ENCODE measurements around the gene TNP2.

TNP2 gene

DNA sequence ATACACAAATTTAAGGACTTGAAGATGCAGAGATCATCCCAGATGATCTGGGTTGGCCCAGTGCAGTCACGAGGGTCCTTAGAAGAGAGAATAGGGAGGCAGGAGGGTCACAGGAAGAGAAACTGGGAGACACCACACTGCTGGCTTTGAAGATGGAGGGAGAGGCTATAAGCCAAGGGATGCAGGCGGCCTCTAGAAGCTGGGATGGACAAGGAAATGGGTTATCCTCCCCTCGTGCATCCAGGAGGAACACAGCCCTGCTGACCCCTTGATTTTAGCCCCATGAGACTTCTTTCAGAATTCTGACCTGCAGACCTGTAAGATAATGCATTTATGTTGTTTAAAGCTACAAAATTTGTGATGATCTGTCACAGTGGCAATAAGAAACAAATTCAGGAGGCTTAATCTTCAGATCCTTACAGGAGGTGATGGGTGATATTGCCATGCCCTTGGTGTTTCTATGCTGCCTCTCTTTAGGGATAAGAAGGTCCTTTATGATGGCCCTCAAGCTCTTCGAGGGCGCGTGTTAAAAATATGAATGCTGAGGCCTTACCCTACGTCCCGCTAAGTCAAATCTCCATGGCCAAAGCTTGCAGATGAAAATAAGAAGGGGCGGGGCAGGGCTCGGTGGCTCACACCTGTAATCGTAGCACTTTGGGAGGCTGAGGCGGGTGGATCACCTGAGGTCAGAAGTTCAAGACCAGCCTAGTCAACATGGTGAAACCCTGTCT, 8.6 kb upstream of the TNP2 start:
- Histone ChIP-seq H3K27ac (ENCODE audit: low read depth, low read length) (no peak overlapping the region), H3K9ac (ENCODE audit: low read length in 5 of 5) (no peak overlapping the region), H3K27me3 (ENCODE audit: control insufficient read depth in 5 of 5, insufficient read depth in 4 of 5, low read length in 5 of 5) (peaks cover 0 to 6% (median 0%) of the 10 kb centered on the region in 5 donors), H3K4me3 (ENCODE audit: low read depth in 1 of 5, low read length in 5 of 5) (no peak overlapping the region), H3K4me1 (ENCODE audit: control insufficient read depth in 5 of 5, insufficient read depth in 5 of 5, low read length in 5 of 5) (no peaks in the 10 kb centered on the region), H3K36me3 (ENCODE audit: control insufficient read depth in 5 of 5, insufficient read depth in 5 of 5, low read length in 5 of 5) (no peaks in the 10 kb centered on the region), H3K9me3 (ENCODE audit: control insufficient read depth in 5 of 5, low read length in 5 of 5) (no peaks in the 10 kb centered on the region)

DNA sequence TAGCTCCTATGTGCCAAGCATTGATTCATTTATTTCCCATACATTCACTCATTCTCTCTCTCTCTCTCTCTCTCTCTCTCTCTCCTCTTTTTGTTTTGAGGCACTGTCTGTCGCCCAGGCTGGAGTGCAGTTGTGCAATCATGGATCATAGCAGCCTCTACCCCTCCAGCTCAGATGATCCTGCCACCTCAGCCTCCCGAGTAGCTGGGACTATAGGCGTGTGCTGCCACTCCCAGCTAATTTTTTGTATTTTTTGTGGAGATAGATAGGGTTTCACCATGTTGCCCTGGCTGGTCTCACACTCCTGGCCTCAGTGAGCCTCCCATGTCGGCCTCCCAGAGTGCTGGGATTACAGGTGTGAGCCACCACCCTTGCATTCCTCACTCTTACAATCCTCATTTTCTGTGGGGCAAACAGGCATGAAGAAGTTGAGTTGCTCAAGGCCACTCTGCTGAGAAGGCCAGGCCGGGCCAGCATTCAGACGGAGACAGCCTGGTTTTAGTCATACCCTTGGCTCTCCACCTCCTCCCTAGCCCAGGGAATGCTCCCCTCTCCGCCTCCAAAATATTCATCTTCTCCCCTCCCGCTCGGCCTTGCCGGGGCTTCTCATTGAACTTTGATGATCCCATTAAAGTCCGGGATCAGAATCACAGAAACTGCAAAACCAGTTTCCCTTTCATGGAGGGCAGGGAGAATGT, 7.9 kb upstream of the TNP2 start:
- no peaks in the 10 kb centered on the region for H3K4me1 ChIP-seq (ENCODE audit: control insufficient read depth in 5 of 5, insufficient read depth in 5 of 5, low read length in 5 of 5)
- no peaks in the 10 kb centered on the region for H3K36me3 ChIP-seq (ENCODE audit: control insufficient read depth in 5 of 5, insufficient read depth in 5 of 5, low read length in 5 of 5)
- H3K9me3 ChIP-seq (ENCODE audit: control insufficient read depth in 5 of 5, low read length in 5 of 5), result no peaks in the 10 kb centered on the region
- no peak overlapping the region for H3K9ac ChIP-seq (ENCODE audit: low read length in 5 of 5)
- H3K27me3 ChIP-seq (ENCODE audit: control insufficient read depth in 5 of 5, insufficient read depth in 4 of 5, low read length in 5 of 5), result peaks cover 0 to 6% (median 0%) of the 10 kb centered on the region in 5 donors
- no peak overlapping the region for H3K4me3 ChIP-seq (ENCODE audit: low read depth in 1 of 5, low read length in 5 of 5)
- no peak overlapping the region for H3K27ac ChIP-seq (ENCODE audit: low read depth, low read length)

DNA sequence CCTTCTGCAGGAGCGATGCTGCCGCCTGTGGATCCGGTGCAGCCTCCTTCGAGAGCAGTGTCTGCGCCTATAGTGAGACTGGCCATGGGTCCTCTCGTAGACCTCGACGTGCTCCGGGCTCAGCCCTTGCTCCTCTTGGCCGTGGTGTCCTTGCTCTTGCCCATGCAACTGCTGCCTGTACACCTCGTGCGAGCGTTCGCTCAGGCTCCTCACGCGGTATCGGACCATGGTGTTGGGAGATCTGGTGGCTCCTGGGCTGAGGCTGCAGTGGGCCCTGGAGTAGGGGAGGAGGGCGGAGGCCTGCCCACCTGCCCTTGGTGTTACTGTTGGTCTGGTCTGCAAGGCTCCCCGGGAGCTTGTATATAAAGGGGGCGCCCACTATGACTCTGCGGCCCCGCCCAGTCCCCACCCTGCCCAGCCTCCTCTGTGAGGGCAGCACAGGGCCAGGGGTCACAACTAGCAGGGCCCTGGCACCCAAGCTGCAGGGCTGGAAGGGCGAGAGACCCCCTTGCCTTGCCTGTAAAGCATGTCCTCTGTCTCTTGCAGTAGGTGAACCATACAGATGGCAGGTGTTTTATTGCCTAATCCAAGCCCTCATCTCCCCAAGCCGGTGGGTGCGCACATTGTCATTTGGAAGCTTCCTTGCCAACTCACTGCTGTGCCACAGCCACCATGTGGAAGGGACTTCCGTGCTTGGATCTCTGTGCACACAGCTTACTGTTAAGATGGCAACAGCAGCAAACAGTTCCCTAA, 7.2 kb upstream of the TNP2 start, which contains the start of gene PRM2:
PRM2 (minus strand) TSS at position 338 of the 753 bp plus-strand sequence; CDS start at position 228, 110 bp downstream.
- no peaks in the 10 kb centered on the region for H3K4me1 ChIP-seq (ENCODE audit: control insufficient read depth in 5 of 5, insufficient read depth in 5 of 5, low read length in 5 of 5)
- H3K4me3 ChIP-seq (ENCODE audit: low read depth in 1 of 5, low read length in 5 of 5), result no peak within 1 kb of the TSS
- H3K36me3 ChIP-seq (ENCODE audit: control insufficient read depth in 5 of 5, insufficient read depth in 5 of 5, low read length in 5 of 5), result no peaks in the 10 kb centered on the region
- H3K27ac ChIP-seq (ENCODE audit: low read depth, low read length), result no peak within 1 kb of the TSS
- H3K9ac ChIP-seq (ENCODE audit: low read length in 5 of 5), result no peak within 1 kb of the TSS
- H3K9me3 ChIP-seq (ENCODE audit: control insufficient read depth in 5 of 5, low read length in 5 of 5), result no peaks in the 10 kb centered on the region
- peaks cover 0 to 6% (median 0%) of the 10 kb centered on the region in 5 donors for H3K27me3 ChIP-seq (ENCODE audit: control insufficient read depth in 5 of 5, insufficient read depth in 4 of 5, low read length in 5 of 5)

DNA sequence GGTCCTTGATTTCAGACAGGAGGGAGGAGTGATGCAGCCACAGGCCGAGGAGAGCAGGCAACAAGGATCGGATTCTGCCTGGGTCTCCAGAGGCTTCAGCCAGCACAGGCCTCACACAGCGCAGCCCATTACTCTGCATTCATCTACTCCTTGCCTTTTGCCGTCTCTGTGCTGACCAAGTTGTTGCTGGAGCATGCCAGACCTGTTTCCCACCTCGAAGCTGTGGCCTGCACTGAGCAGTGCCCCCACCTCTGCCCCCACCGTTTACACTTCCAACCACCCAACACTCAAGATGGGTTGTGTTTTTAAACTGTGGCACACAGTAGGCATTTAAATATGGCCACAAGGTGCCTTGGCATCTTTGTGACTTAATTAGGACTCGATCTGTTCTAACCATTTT, 5.8 kb upstream of the TNP2 start:
- no peaks in the 10 kb centered on the region for H3K9me3 ChIP-seq (ENCODE audit: control insufficient read depth in 5 of 5, low read length in 5 of 5)

DNA sequence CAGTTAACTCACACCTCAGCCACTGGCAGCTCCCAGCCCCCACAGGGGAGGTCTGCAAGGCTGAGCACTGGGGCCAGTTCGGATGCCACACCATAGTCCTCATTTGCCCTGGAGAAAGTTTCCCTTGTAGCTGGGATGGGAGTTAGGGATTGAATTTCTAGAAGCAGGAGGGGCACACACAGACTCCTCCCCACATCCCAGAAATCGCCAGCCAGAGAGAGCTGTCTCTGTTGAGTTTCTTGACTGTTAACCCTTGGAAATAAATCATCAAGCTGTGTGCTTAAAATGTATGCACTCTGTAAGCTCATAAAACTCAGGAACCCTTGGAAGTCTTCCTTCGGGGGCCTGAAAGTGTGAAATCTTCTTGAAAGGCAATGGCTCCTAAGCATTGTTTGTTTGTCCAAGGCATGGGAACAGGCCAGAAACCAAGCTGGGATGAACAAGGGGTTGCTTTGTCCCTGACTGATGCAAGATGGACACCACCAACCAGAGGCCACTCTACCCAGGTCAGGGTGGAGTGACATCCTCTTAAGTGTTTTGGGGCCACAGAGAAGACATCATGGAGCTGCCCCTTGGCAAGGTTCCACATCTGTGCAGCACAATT, 4.7 kb upstream of the TNP2 start:
- no peaks in the 10 kb centered on the region for H3K4me1 ChIP-seq (ENCODE audit: control insufficient read depth in 5 of 5, insufficient read depth in 5 of 5, low read length in 5 of 5)
- no peak overlapping the region for H3K9ac ChIP-seq (ENCODE audit: low read length in 5 of 5)
- H3K27me3 ChIP-seq (ENCODE audit: control insufficient read depth in 5 of 5, insufficient read depth in 4 of 5, low read length in 5 of 5), result peaks cover 0 to 6% (median 0%) of the 10 kb centered on the region in 5 donors
- H3K27ac ChIP-seq (ENCODE audit: low read depth, low read length), result no peak overlapping the region
- H3K9me3 ChIP-seq (ENCODE audit: control insufficient read depth in 5 of 5, low read length in 5 of 5), result no peaks in the 10 kb centered on the region
- H3K4me3 ChIP-seq (ENCODE audit: low read depth in 1 of 5, low read length in 5 of 5), result no peak overlapping the region
- no peaks in the 10 kb centered on the region for H3K36me3 ChIP-seq (ENCODE audit: control insufficient read depth in 5 of 5, insufficient read depth in 5 of 5, low read length in 5 of 5)

More for the DNA sequence above, 5.8 kb upstream of the TNP2 start:
- no peaks in the 10 kb centered on the region for H3K4me1 ChIP-seq (ENCODE audit: control insufficient read depth in 5 of 5, insufficient read depth in 5 of 5, low read length in 5 of 5)
- no peaks in the 10 kb centered on the region for H3K36me3 ChIP-seq (ENCODE audit: control insufficient read depth in 5 of 5, insufficient read depth in 5 of 5, low read length in 5 of 5)
- peaks cover 0 to 6% (median 0%) of the 10 kb centered on the region in 5 donors for H3K27me3 ChIP-seq (ENCODE audit: control insufficient read depth in 5 of 5, insufficient read depth in 4 of 5, low read length in 5 of 5)
- H3K4me3 ChIP-seq (ENCODE audit: low read depth in 1 of 5, low read length in 5 of 5), result no peak overlapping the region
- no peak overlapping the region for H3K9ac ChIP-seq (ENCODE audit: low read length in 5 of 5)
- no peak overlapping the region for H3K27ac ChIP-seq (ENCODE audit: low read depth, low read length)

DNA sequence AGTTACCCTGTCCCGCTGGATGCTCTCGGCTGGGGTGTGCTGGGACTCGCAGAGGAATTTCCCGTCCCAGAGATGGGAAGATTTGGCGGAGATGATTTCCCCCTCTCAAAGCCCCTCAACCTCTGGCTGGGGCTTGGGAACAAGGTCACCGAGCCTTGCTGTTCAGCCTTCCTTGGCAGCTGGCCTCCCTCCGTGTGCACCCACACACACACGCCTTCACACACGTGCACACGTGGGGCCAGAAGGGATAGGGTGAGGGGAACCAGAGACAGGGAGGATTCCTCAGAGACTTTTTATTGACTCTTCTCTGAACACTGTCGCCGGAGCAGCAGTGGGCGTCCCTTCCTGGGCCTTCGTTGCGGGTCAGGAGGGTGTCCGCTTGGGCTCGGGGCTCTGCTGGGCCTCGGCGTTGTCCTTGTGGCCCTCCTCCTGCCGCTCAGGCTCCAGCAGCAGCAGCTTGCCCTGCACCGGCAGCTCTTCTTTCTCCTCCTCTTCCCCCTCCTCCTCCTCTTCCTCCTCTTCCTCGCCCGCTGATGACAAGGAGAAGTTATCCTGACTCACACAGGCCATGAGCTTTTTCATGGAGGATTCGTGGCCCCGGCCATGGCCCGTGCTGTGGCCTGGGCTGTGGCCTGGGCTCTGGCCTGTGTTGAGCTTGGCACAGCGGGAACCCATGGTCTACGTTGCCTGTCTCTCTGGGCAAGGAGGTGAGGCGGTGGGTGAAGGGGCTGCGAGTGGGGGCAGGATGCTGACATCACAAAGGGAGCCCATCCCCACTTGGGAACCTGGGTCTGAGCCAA, 4.0 kb upstream of the TNP2 start, which contains the start of gene PRM3:
PRM3 (minus strand) TSS at position 709 of the 800 bp plus-strand sequence; CDS start at position 675, 34 bp downstream.
- H3K27ac ChIP-seq (ENCODE audit: low read depth, low read length), result no peak within 1 kb of the TSS
- H3K4me1 ChIP-seq (ENCODE audit: control insufficient read depth in 5 of 5, insufficient read depth in 5 of 5, low read length in 5 of 5), result no peaks in the 10 kb centered on the region
- no peak within 1 kb of the TSS for H3K4me3 ChIP-seq (ENCODE audit: low read depth in 1 of 5, low read length in 5 of 5)
- H3K9me3 ChIP-seq (ENCODE audit: control insufficient read depth in 5 of 5, low read length in 5 of 5), result no peaks in the 10 kb centered on the region
- H3K9ac ChIP-seq (ENCODE audit: low read length in 5 of 5), result no peak within 1 kb of the TSS
- peaks cover 0 to 6% (median 0%) of the 10 kb centered on the region in 5 donors for H3K27me3 ChIP-seq (ENCODE audit: control insufficient read depth in 5 of 5, insufficient read depth in 4 of 5, low read length in 5 of 5)
- H3K36me3 ChIP-seq (ENCODE audit: control insufficient read depth in 5 of 5, insufficient read depth in 5 of 5, low read length in 5 of 5), result no peaks in the 10 kb centered on the region

DNA sequence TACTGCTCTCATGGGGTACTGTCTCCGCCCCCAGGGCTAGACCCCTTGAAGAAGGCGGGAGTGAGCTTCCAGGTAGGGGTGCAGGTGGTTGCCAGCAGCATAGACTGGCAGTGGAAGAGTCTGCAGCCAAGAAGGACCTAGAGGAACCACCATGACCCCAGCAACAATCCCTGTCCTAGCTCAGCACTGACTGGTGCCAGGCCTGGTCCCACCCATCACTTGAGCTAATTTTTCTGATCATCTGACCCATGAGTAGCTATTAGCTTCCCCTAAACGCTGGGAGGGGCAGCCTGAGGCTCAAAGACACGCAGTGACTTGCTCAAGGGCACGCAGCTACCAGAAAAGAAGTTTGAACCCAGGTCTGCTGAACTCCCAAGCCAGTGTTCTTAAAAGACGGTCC, 3.4 kb upstream of the TNP2 start:
- no peak overlapping the region for H3K27ac ChIP-seq (ENCODE audit: low read depth, low read length)
- H3K9me3 ChIP-seq (ENCODE audit: control insufficient read depth in 5 of 5, low read length in 5 of 5), result no peaks in the 10 kb centered on the region
- H3K9ac ChIP-seq (ENCODE audit: low read length in 5 of 5), result no peak overlapping the region
- H3K36me3 ChIP-seq (ENCODE audit: control insufficient read depth in 5 of 5, insufficient read depth in 5 of 5, low read length in 5 of 5), result no peaks in the 10 kb centered on the region
- H3K4me3 ChIP-seq (ENCODE audit: low read depth in 1 of 5, low read length in 5 of 5), result no peak overlapping the region
- H3K4me1 ChIP-seq (ENCODE audit: control insufficient read depth in 5 of 5, insufficient read depth in 5 of 5, low read length in 5 of 5), result no peaks in the 10 kb centered on the region
- H3K27me3 ChIP-seq (ENCODE audit: control insufficient read depth in 5 of 5, insufficient read depth in 4 of 5, low read length in 5 of 5), result peaks cover 0 to 6% (median 0%) of the 10 kb centered on the region in 5 donors

DNA sequence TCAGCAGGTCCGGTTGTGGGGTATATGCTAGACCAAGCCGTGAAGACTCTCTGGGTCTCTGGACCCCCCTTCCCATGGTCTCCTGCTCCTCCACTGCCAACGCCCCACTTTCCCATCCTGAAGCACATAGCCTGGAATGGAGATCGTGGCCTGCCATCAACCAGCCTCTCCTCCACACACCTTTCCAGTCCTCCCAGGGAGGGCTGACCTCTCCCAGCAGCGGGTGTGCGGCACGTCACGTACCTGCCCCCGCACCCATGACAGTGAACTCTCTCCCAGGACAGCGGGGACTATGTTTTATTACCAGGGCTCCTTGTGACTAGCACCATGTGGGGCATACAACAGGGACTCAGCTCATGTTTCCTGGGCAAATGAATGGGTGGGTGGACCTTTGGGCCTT, 2.5 kb upstream of the TNP2 start:
- no peaks in the 10 kb centered on the region for H3K9me3 ChIP-seq (ENCODE audit: control insufficient read depth in 5 of 5, low read length in 5 of 5)
- H3K27me3 ChIP-seq (ENCODE audit: control insufficient read depth in 5 of 5, insufficient read depth in 4 of 5, low read length in 5 of 5), result peaks cover 0 to 4% (median 0%) of the 10 kb centered on the region in 5 donors
- no peak overlapping the region for H3K9ac ChIP-seq (ENCODE audit: low read length in 5 of 5)
- H3K36me3 ChIP-seq (ENCODE audit: control insufficient read depth in 5 of 5, insufficient read depth in 5 of 5, low read length in 5 of 5), result no peaks in the 10 kb centered on the region
- H3K27ac ChIP-seq (ENCODE audit: low read depth, low read length), result no peak overlapping the region
- H3K4me3 ChIP-seq (ENCODE audit: low read depth in 1 of 5, low read length in 5 of 5), result no peak overlapping the region
- no peaks in the 10 kb centered on the region for H3K4me1 ChIP-seq (ENCODE audit: control insufficient read depth in 5 of 5, insufficient read depth in 5 of 5, low read length in 5 of 5)

DNA sequence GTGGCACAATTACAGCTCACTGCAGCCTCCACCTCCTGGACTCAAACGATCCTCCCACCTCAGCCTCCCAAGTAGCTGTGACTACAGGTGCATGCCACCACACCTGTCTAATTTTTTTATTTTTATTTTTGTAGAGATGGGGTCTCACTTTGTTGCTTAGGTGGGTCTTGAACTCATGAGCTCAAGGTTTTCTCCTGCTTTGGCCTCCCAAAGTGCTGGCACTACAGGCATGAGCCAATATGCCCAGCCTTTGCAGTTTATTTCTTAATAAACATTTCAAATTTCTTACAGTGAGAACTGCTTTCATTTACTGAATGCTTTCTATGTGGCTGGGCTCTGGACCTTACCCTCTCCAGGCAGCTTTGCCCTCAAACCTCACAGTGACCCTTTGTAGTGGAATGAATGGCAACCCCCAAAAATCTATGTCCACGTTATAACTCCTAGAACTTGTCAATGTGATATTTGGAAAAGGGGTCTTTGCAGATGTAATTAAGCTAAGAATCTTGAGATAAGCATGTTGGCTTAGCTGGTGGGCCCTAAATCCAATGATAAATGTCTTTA, 1.6 kb upstream of the TNP2 start:
- no peaks in the 10 kb centered on the region for H3K36me3 ChIP-seq (ENCODE audit: control insufficient read depth in 5 of 5, insufficient read depth in 5 of 5, low read length in 5 of 5)
- no peaks in the 10 kb centered on the region for H3K9me3 ChIP-seq (ENCODE audit: control insufficient read depth in 5 of 5, low read length in 5 of 5)
- no peaks in the 10 kb centered on the region for H3K4me1 ChIP-seq (ENCODE audit: control insufficient read depth in 5 of 5, insufficient read depth in 5 of 5, low read length in 5 of 5)
- H3K27ac ChIP-seq (ENCODE audit: low read depth, low read length), result no peak overlapping the region
- H3K4me3 ChIP-seq (ENCODE audit: low read depth in 1 of 5, low read length in 5 of 5), result no peak overlapping the region
- peaks cover 0 to 2% (median 0%) of the 10 kb centered on the region in 5 donors for H3K27me3 ChIP-seq (ENCODE audit: control insufficient read depth in 5 of 5, insufficient read depth in 4 of 5, low read length in 5 of 5)
- no peak overlapping the region for H3K9ac ChIP-seq (ENCODE audit: low read length in 5 of 5)
